B cell (primary cell): Measurements from ENCODE around the gene ITLN2. TPM values are rescaled to one million over a fixed set of nuclear protein-coding genes. Genes with fewer than 3 reads are reported as not detected.
"Not testable (repeated sequence)": the region's sequence is repeated elsewhere in the genome, so short reads cannot be mapped to it uniquely, and the experiment has no call there.

Experiments
- ATAC-seq: fragments of 200-7000 bp; cut with Tn5 transposase; one replicate; pipeline ENCODE4 v1.10.0; 2021; ENCODE audit warnings: low read depth, mild to moderate bottlenecking, moderate number of reproducible peaks, moderate library complexity
- CTCF ChIA-PET: fragments of 350-600 bp; sonication (Branson Sonifier 250); formaldehyde crosslinking; loops from one replicate; lab custom pipeline; 2021; ENCODE audit warnings: antibody characterized with exemption, inconsistent platforms; lab: Charles Lee
- POLR2A ChIA-PET: fragments of 350-600 bp; sonication (Branson Sonifier 250); formaldehyde crosslinking; loops from one replicate; lab custom pipeline; 2021; ENCODE audit warnings: antibody characterized with exemption; lab: Charles Lee
- DNase-seq: peaks from one replicate; pipeline ENCODE4 v3.0.0; 2013
- H2AFZ ChIP-seq: 2 replicates; pipeline ENCODE4 v1.6.1; 2012; ENCODE audit warnings: mild to moderate bottlenecking, low read depth, low read length; ENCODE audit not compliant: insufficient read depth, poor library complexity, severe bottlenecking
- H3K27ac ChIP-seq, 2 donors: 1 replicate in 1 of 2; 2 replicates in 1 of 2; pipeline ENCODE4 v1.5.1; 2012 to 2013; ENCODE audit warnings: low read length in 2 of 2, mild to moderate bottlenecking in 2 of 2, moderate library complexity in 1 of 2
- H3K27me3 ChIP-seq, 4 experiments: fragments of 200-600 bp in 1 of 4; sonication (generic) in 1 of 4; replicated peaks in 1 of 4; 1 replicate in 2 of 4; 2 replicates in 2 of 4; pipeline versions ENCODE4 v1.6.1 to v1.7.0; 2013 to 2016; ENCODE audit warnings: low read length in 3 of 4, mild to moderate bottlenecking in 2 of 4, mixed read lengths in 1 of 4, moderate library complexity in 1 of 4; ENCODE audit not compliant: insufficient read depth in 4 of 4, control insufficient read depth in 3 of 4; ENCODE audit errors: control extremely low read depth in 1 of 4
- H3K36me3 ChIP-seq, 2 experiments: replicated peaks in 1 of 2; 1 replicate in 1 of 2; 2 replicates in 1 of 2; pipeline versions ENCODE4 v1.6.1 to v1.7.1; 2013; ENCODE audit warnings: low read length in 1 of 2; ENCODE audit not compliant: insufficient read depth in 2 of 2, control insufficient read depth in 1 of 2; ENCODE audit errors: control extremely low read depth in 1 of 2, extremely low read depth in 1 of 2
- H3K4me1 ChIP-seq, 2 donors: fragments of 200-600 bp in 1 of 2; sonication (generic) in 1 of 2; 1 replicate in 1 of 2; 2 replicates in 1 of 2; pipeline versions ENCODE4 v1.5.1 to v1.6.1; 2013 to 2017; ENCODE audit warnings: low read length in 2 of 2; ENCODE audit not compliant: control insufficient read depth in 2 of 2, insufficient read depth in 2 of 2
- H3K4me2 ChIP-seq: replicated peaks from 2 replicates; pipeline ENCODE3; 2012; ENCODE audit warnings: mild to moderate bottlenecking, low read depth, low read length; ENCODE audit not compliant: poor library complexity, severe bottlenecking
- H3K4me3 ChIP-seq, 5 experiments: fragments of 200-600 bp in 1 of 5; sonication (generic) in 1 of 5; 1 replicate in 3 of 5; 2 replicates in 2 of 5; pipeline versions ENCODE4 v1.5.1 to v1.7.0; 2011 to 2016; ENCODE audit warnings: low read length in 4 of 5, mild to moderate bottlenecking in 4 of 5, low read depth in 2 of 5, control low read depth in 1 of 5, moderate library complexity in 1 of 5; ENCODE audit not compliant: insufficient read depth in 1 of 5; ENCODE audit errors: control extremely low read depth in 1 of 5, extremely low read depth in 1 of 5
- H3K79me2 ChIP-seq: fragments of 200-600 bp; sonication (generic); one replicate; pipeline ENCODE4 v1.6.0; 2016; ENCODE audit warnings: low read length; ENCODE audit not compliant: control insufficient read depth, insufficient read depth
- H3K9ac ChIP-seq: fragments of 200-600 bp; sonication (generic); 2 replicates; pipeline ENCODE4 v1.6.1; 2017; ENCODE audit warnings: mild to moderate bottlenecking, low read length, moderate library complexity
- H3K9me3 ChIP-seq, 3 donors: one replicate each; pipeline versions ENCODE4 v1.6.1 to v1.7.1; 2013; ENCODE audit warnings: low read length in 2 of 3; ENCODE audit not compliant: control insufficient read depth in 2 of 3, insufficient read depth in 1 of 3; ENCODE audit errors: control extremely low read depth in 1 of 3
- H4K20me1 ChIP-seq: 2 replicates; pipeline ENCODE4 v1.6.0; 2012; ENCODE audit warnings: mild to moderate bottlenecking, low read length; ENCODE audit not compliant: insufficient read depth, control insufficient read depth, poor library complexity, severe bottlenecking
- H3K27ac Mint-ChIP-seq: one replicate; pipeline ENCODE4 v1.8.0; 2021; ENCODE audit warnings: mixed read lengths
- H3K27me3 Mint-ChIP-seq: one replicate; pipeline ENCODE4 v1.8.0; 2021; ENCODE audit warnings: mixed read lengths
- H3K4me1 Mint-ChIP-seq: one replicate; pipeline ENCODE4 v1.8.0; 2021; ENCODE audit warnings: mixed read lengths
- H3K4me3 Mint-ChIP-seq: one replicate; pipeline ENCODE4 v1.8.0; 2021; ENCODE audit warnings: mixed read lengths
- H3K9me3 Mint-ChIP-seq: one replicate; pipeline ENCODE4 v1.8.0; 2022; ENCODE audit warnings: mixed read lengths; ENCODE audit not compliant: insufficient read depth
- CTCF ChIP-seq: fragments of 200-600 bp; IDR thresholded peaks from one replicate; pipeline ENCODE4 v1.8.0; 2022; ENCODE audit warnings: antibody characterized with exemption, mild to moderate bottlenecking
- EZH2 ChIP-seq: IDR thresholded peaks from 2 replicates; pipeline ENCODE4 v1.6.1; 2012; ENCODE audit warnings: borderline replicate concordance, low read depth, mild to moderate bottlenecking, moderate library complexity, low read length; ENCODE audit not compliant: insufficient read depth, poor library complexity, severe bottlenecking
- WGBS: methylation state at CpG from one replicate; pipeline ENCODE4 v1.1.5; 2013; ENCODE audit warnings: missing lambda C conversion rate; ENCODE audit not compliant: insufficient coverage; 5-methylcytosine and 5-hydroxymethylcytosine counted together
- intact Hi-C: fragments of 100-400 bp; cut with micrococcal nuclease; formaldehyde crosslinking; loops from one replicate; pipeline ENCODE4 v1.10.0; 2022
- polyA plus RNA-seq: library from polyadenylated mRNA; depleted of rRNA; stranded (reverse); fragments of >200 nt; gene quantifications from 2 replicates; pipeline ENCODE4 v1.2.3, GENCODE V29; 2012
- total RNA-seq, 2 donors: library from RNA; stranded (reverse); fragments of 120-200 nt in 1 of 2; gene quantifications; 1 replicate in 1 of 2; 2 replicates in 1 of 2; pipeline versions ENCODE4 v1.2.3 to v1.2.4, GENCODE V29; 2013 to 2022

Gene ITLN2
- total and polyA plus RNA-seq, 2 donors (not counting 1 experiment from before 2014, with no cell fraction given), result not detected

GRCh38 chr1:160935527-160936258 lies 18.9 kb downstream of the ITLN2 start:
- Mint-ChIP-seq H3K27ac (peak overlapping the region; percentile 73), H3K4me1 (peaks cover 16% of the 10 kb centered on the region), H3K27me3 (no peaks in the 10 kb centered on the region), H3K9me3 (no peaks in the 10 kb centered on the region), H3K4me3 (no peak overlapping the region)
- WGBS, result 94% methylated on average over 11 of the region's 12 CpGs
- peak overlapping the region; percentile 3 for H3K9ac ChIP-seq
- peak overlapping the region; percentile 88 for H2AFZ ChIP-seq
- ChIA-PET CTCF (no interaction called here), POLR2A (interaction anchor here (0.6 kb wide), 1 partner anchor 55 kb away, joined by 6 read pairs; no protein-coding TSS in a partner anchor)
- no peaks in the 10 kb centered on the region for H3K27me3 ChIP-seq
- H3K36me3 ChIP-seq, result no peaks in the 10 kb centered on the region
- H3K4me1 ChIP-seq, result peaks cover 8 to 9% of the 10 kb centered on the region in 2 donors
- peak overlapping the region; percentile 57 to 61 for H3K27ac ChIP-seq
- H3K4me3 ChIP-seq, result peak overlapping the region in 1 of 5 experiments; percentile 32
- H4K20me1 ChIP-seq, result no peaks in the 10 kb centered on the region
- DNase-seq (peak; percentile 33), ATAC-seq (no peak)
- peaks cover 0 to 12% (median 0%) of the 10 kb centered on the region in 3 donors for H3K9me3 ChIP-seq
- TF ChIP-seq EZH2 (no peak), CTCF (no peak)
- peak overlapping the region; percentile 47 for H3K4me2 ChIP-seq
- intact Hi-C loops, result no loop called here
- no peaks in the 10 kb centered on the region for H3K79me2 ChIP-seq

- ATAC-seq, DNase-seq, H3K9ac ChIP-seq, H4K20me1 ChIP-seq, H3K4me3 Mint-ChIP-seq, H3K79me2 ChIP-seq, H3K4me3 ChIP-seq, H3K9me3 Mint-ChIP-seq, H3K27me3 Mint-ChIP-seq, CTCF ChIA-PET, H3K27me3 ChIP-seq, intact Hi-C loops, H3K27ac Mint-ChIP-seq, POLR2A ChIA-PET, H2AFZ ChIP-seq, H3K36me3 ChIP-seq, H3K4me2 ChIP-seq, H3K27ac ChIP-seq, H3K4me1 ChIP-seq: not testable (repeated sequence)
- 92% methylated on average over 29 of the region's 31 CpGs for WGBS
- peaks cover 0 to 13% (median 0%) of the 10 kb centered on the region in 3 donors for H3K9me3 ChIP-seq
- H3K4me1 Mint-ChIP-seq, result peaks cover 16% of the 10 kb centered on the region
Observed at GRCh38 chr1:160933305-160933704, 21.3 kb downstream of the ITLN2 start.
